GM21360 (cell line): ENCODE results near the gene GSTA2.
"Not testable (repeated sequence)": the region's sequence is repeated elsewhere in the genome, so short reads cannot be mapped to it uniquely, and the experiment has no call there.

ENCODE experiments used
- ATAC-seq: cut with Tn5 transposase; IDR thresholded peaks from one replicate; pipeline ENCODE4 v1.9.1; 2021; ENCODE audit warnings: mild to moderate bottlenecking, moderate library complexity; ENCODE audit not compliant: unreplicated experiment

Gene GSTA2

DNA sequence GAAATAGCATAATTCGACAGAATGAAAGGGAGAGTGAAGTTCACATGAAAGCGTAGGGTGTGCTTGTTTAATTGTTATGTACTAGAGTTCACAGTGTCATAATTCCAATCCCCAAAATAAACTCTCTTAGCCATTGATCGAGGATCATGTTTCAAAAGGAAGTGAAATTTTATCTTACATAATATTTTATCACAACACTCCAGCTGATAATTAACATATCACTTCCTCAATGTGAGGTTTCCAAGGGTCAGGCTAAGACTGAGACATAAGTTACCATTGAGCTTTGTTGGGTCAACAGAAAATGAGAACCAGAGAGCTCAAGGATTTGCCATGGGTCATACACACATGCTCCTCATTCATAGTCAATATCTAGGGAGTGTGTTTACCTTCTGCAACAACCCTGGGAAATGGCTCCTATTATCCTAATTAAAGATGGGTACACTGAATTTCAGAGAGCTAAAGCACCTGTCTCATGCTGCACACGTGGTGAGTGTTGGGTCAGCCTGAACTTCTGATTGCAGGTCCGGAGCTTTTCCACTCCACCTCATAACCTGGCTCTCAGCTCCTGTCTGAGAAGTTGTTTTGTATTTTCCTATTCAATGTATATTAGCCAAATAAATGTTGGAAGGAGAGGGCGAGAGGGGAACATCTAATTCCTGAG, 3.0 kb downstream of the GSTA2 start:
- no peak for ATAC-seq

DNA sequence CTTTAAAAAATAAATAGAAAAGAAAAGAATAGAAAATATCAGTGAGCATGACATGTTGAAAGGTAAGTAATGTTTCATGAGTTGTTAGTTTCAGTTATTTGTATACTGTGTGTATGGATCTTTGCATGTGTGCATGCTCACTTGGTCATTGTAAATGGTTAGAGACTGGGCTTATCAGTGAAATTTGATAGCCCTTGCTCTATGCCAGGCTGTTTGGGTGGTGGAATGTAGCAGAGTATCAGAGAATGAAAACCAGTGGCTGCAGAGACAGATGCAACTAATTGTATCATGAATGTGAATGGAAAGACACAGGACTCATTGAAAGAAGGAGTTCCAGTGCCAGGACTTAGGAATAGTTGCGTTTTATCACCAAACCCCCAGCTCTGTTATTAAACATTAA, 4.2 kb downstream of the GSTA2 start:
- ATAC-seq = no peak

DNA sequence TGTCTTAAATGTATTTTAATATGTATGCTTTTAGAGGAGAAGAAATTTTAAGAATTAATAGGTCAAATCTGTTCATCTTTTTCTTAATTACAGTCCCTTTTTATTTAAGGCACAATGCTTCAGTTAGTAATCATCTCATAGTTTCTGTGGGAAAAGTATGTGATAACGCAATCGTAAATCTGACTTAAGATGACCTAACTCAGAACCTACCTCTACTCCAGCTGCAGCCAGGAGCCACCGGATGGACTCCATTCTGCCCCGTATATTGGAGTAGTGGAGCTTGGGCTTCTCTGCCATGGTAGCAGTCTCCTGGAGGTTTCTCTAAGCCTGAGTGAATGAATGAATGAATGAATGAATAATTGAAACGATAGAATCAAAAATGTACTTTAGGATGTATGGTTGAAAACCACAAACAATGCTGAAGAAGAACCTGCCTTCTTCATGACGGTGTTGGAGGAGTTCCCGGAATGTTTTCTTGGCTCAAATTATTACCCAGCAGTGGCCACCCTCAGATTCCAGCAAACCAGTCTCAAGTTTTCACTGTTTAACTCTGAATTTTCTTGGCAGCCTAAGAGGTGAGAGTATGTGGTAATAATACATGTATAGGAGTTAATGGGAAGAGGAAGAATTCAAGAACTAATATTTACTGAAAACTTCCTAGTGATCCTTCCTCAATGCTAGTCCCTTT, 5.5 kb downstream of the GSTA2 start:
- ATAC-seq = not testable (repeated sequence)

DNA sequence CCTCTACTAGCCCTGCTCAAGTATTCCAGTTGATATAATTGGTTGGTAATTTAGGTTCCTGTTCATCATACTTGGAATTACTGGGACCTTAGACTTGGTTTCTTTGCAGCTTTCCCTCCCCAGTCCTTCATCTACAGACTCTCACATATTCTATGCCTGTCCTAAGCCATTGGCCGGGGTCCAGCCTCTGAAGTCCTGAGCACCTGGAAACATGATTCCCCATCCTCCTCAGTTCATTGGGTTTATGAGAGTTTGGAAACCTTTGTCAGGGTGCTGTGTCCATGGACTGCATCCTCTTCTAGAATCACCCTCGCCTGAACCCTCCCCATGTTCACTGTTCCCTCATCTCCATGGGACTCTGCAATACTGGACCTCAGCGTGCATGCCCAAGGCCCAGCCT, 8.8 kb downstream of the GSTA2 start:
- ATAC-seq = no peak

DNA sequence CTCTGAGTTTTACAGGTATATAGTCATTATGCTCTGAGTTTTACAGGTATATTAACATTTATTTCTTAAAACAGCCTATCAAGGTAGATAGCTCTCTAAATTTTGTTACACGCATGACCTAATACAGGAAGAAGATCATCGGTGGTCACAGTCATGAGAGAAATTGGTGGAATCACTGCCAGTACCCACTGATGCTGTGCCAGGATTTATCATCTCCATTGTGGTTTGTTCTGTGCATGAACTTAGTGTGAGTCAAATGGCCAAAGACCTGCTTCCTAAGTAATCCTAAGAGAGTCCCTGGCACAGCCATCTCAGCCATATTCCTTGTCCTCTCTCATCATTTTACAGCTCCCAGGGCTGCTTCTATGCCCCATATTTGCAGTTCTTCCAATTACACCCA, 10.1 kb downstream of the GSTA2 start:
- ATAC-seq = not testable (repeated sequence)

DNA sequence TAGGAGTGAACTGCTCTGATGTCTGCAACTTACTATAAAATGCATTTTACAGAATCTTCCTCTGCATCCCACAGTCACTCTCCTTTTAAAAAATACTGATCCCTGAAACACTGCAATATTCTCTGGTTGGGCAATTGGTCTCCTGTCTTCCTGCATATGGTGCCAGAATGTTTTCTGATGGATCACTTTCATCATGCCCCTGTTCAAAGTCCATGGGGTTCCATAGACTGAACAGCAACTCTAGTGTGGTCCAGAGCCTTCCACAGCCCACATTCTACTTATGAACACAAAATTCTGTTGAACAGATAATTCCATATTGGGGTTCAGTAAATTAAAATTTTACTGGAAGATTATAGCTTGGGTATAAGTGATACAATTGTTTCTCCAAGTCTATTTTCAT, 11.0 kb downstream of the GSTA2 start:
- ATAC-seq = no peak

DNA sequence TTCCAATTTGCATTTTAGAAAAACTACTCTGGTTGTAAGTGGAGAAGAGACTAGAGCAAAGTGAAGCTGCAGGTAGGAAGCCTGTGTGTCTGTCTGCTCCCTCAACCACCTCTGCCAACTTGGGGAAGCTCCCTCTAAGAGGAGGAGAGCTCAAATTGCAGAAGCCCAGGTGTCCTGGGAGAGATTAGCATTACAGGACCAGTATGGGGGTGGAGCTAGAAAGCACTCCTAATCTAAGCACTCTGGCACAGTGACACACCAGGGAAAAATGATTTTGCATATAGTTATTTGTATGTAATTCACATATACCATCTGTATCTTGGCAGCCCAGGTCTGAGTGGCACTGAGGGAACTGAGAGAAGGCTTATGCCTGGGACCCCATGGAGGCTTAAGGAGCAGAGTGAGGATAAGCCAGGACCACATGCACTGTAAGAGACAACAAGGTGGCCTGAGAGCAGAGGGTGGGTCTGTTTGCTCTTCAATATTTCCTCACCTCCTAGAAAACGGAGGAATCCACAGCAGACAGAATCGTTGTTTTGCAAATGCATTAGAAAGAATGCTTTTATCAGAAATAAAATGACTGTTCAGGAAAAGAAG, 13.6 kb downstream of the GSTA2 start:
- ATAC-seq = no peak

DNA sequence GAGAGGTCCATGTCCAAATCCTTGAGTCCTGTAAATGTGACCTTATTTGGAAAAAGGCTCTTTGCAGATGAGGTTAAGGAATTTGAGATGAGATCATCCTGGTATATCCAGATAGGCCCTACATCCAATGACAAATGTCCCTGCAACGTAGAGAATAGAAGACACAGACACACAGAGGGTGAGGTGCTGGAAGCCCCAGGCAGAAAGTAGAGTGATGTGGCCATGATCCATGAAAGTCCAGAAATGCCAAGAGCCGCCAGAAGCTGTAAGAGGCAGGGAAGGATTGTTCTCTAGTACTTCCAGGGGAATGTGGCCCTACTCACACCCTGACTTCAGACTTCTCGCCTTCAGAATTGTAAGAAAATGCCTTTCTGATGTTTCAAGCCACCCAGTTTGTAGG, 16.0 kb downstream of the GSTA2 start:
- not testable (repeated sequence) for ATAC-seq

DNA sequence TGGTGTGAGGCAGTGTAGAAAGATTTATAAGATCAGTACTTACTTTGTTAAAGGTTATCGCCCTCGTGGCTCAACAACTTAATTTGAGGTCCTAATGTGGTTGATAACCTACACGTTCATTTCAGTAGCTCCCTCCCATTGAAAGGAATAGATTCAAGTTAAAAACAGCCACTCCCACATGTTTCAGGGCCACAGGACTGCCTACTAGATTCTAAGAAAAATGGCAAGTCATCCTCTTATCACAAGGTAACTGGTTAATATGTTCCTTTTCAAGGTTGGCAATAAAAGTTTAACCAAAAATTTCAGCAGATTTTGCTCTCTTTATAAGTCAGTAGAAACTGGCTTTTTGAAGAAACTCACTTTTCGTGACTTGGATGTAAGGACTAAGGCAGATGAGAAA, 17.1 kb downstream of the GSTA2 start:
- ATAC-seq = no peak

DNA sequence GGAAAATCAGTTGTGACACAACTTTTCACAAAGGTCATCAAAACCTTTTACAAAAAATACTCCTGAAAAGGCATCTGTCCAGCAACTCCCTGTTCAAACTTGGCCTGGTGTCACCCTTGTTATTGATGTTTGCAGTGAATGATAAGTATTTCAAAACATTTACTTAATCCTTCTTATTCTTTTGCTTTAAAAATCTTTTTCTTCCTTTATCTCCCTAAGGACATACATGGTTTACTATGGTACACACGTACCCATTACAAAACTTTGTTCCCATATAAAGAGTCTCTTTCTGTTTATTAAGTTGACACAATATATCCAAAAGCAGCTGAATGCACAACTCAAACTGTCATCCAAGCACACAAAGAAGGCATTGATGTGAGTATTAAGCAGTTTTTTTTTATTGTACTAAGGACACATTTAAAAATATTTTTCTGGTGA, 17.5 kb downstream of the GSTA2 start:
- no peak for ATAC-seq

DNA sequence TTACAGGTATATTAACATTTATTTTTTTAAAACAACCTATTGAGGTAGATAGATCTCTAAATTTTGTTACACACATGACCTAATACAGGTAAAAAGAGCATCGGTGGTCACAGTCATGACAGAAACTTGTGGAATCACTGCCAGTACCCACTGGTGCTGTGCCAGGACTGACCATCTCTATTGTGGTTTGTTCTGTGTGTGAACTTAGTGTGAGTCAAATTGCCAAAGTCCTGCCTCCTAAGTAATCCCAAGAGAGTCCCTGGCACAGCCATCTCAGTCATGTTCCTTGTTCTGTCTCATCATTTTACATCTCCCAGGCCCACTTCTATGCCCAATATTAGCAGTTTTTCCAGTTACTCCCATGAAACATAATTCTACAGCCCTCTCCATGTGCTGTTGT, 21.4 kb downstream of the GSTA2 start:
- no peak for ATAC-seq

DNA sequence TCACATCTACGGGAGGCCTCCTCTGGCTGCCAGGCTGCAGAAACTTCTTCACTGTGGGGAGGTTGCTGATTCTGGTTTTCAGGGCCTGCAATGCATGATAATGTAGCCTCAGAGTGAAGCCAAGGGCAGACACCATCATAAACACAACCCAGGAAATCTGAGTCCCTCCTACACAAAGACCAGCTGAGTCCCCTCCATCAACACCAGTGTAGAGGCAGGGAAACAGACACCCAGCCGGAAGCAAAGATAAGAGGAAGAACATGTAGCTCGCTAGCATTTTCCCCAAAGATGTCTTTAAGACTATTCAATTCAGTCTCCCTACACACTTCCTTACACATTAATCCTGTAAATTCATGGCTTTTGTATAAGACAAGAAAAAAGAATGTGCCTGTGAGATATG, 23.6 kb downstream of the GSTA2 start:
- no peak for ATAC-seq

DNA sequence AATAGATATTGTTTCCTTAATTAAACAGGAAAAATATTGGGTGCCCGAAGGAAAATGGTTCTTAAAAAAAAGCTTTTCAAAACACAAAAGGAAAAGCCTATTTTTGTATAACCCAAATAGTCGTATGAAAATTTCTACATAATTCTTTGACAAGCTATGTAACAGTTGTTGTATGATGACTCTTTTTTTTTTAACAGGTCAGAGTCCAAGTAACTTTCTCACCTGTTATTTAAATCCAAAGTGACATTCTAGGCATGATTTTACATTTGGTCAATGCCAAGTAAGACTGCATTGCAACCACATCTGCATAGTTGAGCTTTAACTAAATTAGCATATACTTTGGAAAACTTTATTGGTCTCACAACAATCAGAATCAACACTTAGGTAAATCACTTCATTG, 24.1 kb downstream of the GSTA2 start:
- ATAC-seq = no peak

DNA sequence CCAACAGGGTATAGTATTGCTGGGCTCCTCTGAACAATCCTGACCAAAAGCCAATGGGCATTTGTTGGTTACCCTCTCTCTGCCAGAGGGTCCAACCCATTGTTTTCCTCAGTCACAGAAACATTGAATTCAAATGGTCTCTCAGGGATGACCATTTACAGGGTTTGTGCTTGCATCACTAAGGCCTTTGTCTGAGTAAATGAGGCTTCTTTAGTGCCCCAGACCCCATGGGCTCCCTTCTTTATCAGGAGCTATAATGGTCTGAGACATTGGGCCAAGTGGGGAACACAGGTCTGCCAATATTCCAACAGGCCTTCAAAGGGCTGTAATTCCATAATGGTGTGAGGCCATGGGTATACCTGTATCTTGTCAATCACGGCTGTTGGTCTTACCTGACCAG, 27.1 kb downstream of the GSTA2 start:
- no peak for ATAC-seq

DNA sequence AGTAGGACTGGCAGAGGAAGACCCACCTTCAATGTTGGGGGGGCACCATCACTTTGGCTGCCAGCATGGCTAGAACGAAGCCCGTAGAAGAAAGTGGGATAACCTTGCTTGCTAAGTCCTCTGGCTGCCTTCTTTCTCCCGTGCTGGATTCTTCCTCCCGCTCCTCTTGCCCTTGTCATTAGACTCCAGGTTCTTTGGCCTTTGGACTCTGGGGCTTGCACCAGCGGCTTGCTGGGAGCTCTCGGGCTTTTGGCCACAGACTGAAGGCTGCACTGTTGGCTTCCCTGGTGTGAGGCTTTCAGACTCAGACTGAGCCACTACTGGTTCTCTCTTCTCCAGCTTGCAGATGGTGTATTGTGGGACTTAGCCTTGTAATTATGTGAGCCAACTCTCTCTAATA, 28.2 kb downstream of the GSTA2 start:
- ATAC-seq = no peak

DNA sequence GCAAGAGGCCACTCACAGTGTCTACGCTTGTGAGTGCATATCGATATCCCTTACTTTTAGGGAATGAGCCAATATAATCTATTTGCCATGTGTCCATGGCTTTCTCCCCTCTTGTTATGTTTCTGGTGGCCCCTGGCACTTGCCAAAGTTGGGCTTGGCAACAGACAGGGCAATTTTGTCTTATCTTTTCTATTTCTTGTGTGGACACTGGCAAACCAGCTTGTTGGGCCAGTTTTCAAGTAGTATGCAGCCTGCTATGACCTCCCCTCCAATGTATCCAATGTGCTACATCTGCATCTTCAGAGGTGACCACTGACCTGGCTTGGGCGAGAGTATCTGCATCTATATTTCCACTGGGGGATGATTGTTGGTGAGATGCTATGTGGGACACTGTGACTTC, 29.2 kb downstream of the GSTA2 start:
- no peak for ATAC-seq

DNA sequence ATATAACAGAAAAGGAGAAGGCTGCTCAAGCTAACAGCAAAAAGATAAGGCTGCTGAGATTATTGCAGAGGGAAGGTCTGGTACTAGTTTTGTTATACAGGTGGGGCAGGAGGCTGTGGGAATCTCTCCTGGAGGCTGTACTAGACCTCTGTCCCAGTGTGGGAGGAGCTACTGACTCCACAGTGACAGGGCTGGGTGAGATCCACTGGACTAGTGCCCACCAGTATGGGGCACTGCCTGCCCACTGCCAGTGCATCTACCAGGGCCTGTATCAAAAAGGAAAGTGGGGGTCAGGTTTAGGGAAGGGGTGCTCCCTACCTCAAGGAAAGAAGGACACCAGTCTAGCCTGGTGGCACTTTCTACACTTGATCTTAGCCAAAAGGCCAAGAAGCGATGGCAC, 30.1 kb downstream of the GSTA2 start:
- ATAC-seq = no peak

DNA sequence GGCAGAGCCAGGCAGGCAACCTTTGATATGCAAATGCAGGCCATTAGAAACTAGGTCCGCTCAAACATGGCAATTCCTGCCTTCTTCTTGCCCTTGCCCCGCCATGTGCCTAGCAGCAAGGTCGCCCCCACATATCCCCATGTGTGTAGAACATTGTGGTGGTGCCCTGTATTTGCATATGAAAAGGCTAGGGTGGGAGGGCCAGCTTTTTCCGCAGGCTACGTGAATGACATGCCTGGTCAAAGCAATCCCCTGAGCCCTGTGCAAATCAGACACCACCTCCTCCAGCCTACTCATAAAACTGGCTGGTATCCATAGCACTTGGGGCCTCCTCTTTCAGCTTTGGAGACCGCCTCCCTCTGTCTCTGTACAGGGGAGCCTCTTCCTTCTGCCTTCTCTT, 31.6 kb downstream of the GSTA2 start:
- no peak for ATAC-seq

DNA sequence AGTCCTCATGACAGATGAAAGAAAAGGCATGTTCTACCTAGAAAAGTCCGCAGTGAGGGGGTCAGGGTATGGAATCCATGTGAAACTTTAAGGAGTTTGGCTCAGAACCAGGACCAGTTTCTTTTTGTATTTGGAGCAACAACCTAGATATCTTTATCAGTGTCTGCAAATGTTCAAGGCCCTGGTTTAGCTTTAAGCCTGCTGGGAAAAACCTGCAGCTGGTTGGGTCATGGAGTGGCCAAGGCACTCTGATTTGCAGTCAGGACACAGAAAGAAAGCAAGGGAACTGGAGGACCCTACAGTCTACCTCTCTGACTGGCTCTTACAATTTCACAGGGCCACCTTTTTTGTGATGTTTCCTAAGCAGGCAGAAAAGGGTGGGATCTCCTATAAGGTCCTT, 33.7 kb downstream of the GSTA2 start:
- ATAC-seq = no peak

DNA sequence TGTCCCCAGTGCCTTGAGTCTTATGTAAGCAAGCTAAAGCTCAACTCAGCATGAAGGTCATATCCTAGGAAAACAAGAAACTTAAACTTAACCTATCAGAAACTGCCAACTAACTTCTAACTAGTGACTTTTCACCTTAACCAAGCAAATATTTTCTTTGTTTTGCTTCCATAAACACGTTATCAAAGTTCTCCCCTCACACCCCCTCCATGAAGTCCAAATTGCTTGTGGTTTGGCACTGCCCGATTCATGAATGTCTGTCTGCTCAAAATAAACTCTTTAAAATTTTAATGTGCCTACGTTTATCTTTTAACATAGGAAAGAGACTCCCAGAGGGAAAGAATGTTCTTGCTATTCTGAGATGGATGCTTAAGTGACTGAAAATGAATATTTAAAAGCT, 34.9 kb downstream of the GSTA2 start:
- ATAC-seq = no peak

DNA sequence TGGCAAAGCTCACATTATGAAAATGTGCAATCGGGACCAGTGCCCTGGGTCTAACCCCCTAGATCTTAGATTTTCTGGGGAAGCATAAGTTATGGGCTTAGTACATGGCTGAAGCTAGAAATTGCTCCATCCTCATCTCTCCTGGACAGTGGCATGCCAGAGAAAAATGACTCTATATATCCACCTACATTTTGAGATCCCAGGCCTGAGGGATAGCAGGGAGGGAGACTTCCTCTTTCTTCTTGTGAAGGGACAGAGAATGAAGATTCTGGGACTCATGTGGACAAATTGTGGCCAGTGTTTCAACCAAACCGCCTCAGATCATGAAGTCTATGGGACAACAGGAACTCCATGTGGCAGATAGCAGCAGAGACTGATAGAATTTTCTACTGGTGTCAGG, 35.4 kb downstream of the GSTA2 start:
- no peak for ATAC-seq

DNA sequence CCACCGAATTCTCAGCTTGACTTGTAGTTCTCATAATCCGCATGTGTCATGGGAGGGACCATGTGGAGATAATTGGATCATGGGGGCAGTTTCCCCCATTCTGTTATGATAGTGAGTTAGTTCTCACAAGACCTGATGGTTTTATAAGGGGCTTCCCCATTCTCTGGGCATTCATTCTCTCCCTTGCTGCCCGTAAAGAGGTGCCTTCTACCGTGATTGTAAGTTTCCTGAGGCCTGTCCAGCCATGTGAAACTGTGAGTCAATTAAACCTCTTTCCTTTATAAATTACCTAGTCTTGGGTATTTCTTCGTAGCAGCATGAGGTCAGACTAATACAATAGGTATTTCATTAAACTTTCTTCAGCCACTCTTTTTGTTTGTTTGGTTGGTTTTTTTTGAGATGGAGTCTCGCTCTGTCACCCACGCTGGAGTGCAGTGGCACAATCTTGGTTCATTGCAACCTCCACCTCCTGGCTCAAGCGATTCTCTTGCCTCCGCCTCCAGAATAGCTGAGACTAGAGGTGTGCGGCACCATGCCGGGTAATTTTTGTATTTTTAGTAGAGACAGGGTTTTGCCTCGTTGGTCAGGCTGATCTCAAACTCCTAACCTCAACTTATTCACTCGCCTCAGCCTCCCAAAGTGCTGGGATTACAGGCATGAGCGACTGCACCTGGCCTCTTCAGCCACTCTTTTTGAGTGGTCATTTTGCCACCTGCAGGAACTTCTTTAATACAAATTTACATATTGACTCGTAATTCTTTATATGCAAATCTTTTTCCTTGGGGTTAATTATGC, 36.3 kb downstream of the GSTA2 start:
- no peak for ATAC-seq
